ENCODE results near the gene LMX1B. TPM values are rescaled to one million over a fixed set of nuclear protein-coding genes. Genes with fewer than 3 reads are reported as not detected.

The LMX1B gene
- total RNA-seq, 1 experiment from 2014 or later, result 11.3 TPM

- Histone ChIP-seq H3K9me3 (ENCODE audit: control insufficient read depth in 1 of 2, insufficient read depth in 1 of 2, low read depth in 1 of 2, low read length in 2 of 2) (no peaks in the 10 kb centered on the region), H3K4me3 (replicated peaks in 1 of 2; ENCODE audit: low read depth in 1 of 2, low read length in 2 of 2) (no peak overlapping the region), H3K9ac (ENCODE audit: low read length) (no peak overlapping the region), H4K20me1 (ENCODE audit: insufficient read depth) (no peaks in the 10 kb centered on the region), H3K4me1 (ENCODE audit: control insufficient read depth in 1 of 2, insufficient read depth in 2 of 2, low read length in 2 of 2) (peaks cover 25 to 53% of the 10 kb centered on the region in 2 experiments), H3K79me2 (ENCODE audit: insufficient read depth, low read length) (no peaks in the 10 kb centered on the region), H3K9me2 (ENCODE audit: insufficient read depth) (no peaks in the 10 kb centered on the region), H3K36me3 (ENCODE audit: control insufficient read depth in 1 of 2, insufficient read depth in 2 of 2, low read length in 2 of 2) (no peaks in the 10 kb centered on the region), H3K27me3 (ENCODE audit: insufficient read depth, low read length) (no peaks in the 10 kb centered on the region), H2AFZ (ENCODE audit: low read depth, low read length, poor library complexity, severe bottlenecking) (no peak overlapping the region), H3K4me2 (ENCODE audit: low read length) (no peak overlapping the region), H3K27ac (ENCODE audit: low read depth, low read length) (no peak overlapping the region)
- no peak for ATAC-seq
- intact Hi-C loops (cut with micrococcal nuclease), result no loop called here
- CTCF ChIA-PET, result interaction anchor here (2.4 kb wide), 1 partner anchor 24 kb away, joined by 7 read pairs; no protein-coding TSS in a partner anchor
- DNase-seq (ENCODE audit: low read depth, low spot score), result no peak
- POLR2A ChIA-PET, result no interaction called here
- RAD21 ChIA-PET (ENCODE audit: low non-redundant PET in 1 of 2, low total read pairs in 2 of 2, uncharacterized antibody in 2 of 2, unreplicated experiment in 2 of 2), result no interaction called here
- no TSS peak for BruUV-seq (replicated peaks)
- no peak for TF ChIP-seq CTCF (IDR thresholded peaks at IDR 0.05 in 2 of 3, conservative IDR thresholded peaks at IDR 0.05 in 1 of 3; ENCODE audit: borderline replicate concordance in 1 of 3, insufficient read depth in 1 of 3, low read depth in 2 of 3, low read length in 2 of 3)
- no peak for TF ChIP-seq EZH2 (IDR thresholded peaks at IDR 0.05)
- TF ChIP-seq JUND (IDR thresholded peaks at IDR 0.05), result no peak
- TF ChIP-seq EZH2phosphoT487 (IDR thresholded peaks at IDR 0.05; ENCODE audit: borderline replicate concordance), result no peak
- TF ChIP-seq CEBPB (IDR thresholded peaks at IDR 0.05; ENCODE audit: low read depth), result no peak
Measured at GRCh38 chr9:126666155-126666803, 52.6 kb downstream of the LMX1B start.

Data from HCT116 (cell line).